Ishikawa (cell line): Measurements from ENCODE around the gene SEMA4A.

Experiments
- CREB1 ChIP-seq: IDR thresholded peaks from 2 replicates; pipeline ENCODE4 v1.6.1; 2012; ENCODE audit warnings: low read depth
- EP300 ChIP-seq: IDR thresholded peaks from 2 replicates; pipeline ENCODE4 v1.6.1; 2012; ENCODE audit warnings: borderline replicate concordance
- FOXM1 ChIP-seq: IDR thresholded peaks from 2 replicates; pipeline ENCODE4 v1.6.1; 2012; ENCODE audit warnings: low read depth, borderline replicate concordance
- RAD21 ChIP-seq: IDR thresholded peaks from 2 replicates; pipeline ENCODE4 v1.6.1; 2012; ENCODE audit warnings: low read depth
- TAF1 ChIP-seq: IDR thresholded peaks from 2 replicates; pipeline ENCODE4 v1.6.1; 2012; ENCODE audit warnings: low read depth, mild to moderate bottlenecking
- TEAD4 ChIP-seq: IDR thresholded peaks from 2 replicates; pipeline ENCODE4 v1.6.1; 2012
- YY1 ChIP-seq: IDR thresholded peaks from 2 replicates; pipeline ENCODE4 v1.6.1; 2012; ENCODE audit warnings: low read depth
- ZBTB7A ChIP-seq: IDR thresholded peaks from 2 replicates; pipeline ENCODE4 v1.6.1; 2012; ENCODE audit warnings: low read depth
- TF ChIP-seq, protein P1 (sequence below): IDR thresholded peaks from 2 replicates; pipeline ENCODE4 v1.6.1; 2012
- TF ChIP-seq, protein P2 (sequence below): IDR thresholded peaks from 2 replicates; pipeline ENCODE4 v1.6.1; 2012; ENCODE audit warnings: low read depth, mild to moderate bottlenecking

DNA sequence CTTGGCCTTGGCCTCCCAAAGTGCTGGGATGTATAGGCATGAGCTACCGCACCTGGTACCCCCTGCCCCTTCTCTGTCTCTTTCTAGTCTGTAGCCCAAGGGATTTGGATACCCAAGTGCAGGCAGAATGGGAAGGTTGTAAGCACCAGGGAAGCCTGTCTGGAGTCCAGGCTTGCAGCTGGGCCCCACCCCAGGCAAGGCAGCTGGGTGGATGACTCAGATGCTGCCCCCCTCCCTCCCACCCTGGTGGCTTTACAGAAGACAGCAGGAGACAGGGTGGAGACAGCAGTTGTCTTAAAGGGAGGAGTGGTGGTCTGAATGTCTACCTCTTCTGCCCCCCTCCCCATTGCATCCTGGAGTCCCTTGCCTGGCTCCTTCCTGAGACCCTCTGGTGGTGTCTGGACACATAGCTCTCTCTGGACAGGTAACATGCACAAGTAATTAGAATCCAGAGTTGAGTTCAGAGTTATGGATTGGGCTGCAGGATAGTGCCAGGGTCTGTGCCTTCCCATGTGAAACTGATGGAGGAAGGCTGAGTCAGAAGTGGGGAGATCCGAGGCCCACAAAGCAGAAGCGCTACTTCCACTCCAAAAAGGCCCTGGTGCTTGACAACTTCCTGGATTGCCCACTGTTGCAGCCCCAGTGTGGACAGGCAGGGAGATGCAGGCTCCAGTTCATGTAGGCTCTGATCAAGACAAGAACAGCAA lies 33.7 kb upstream of the SEMA4A start:
- TF ChIP-seq RAD21 (no peak), YY1 (no peak), CREB1 (no peak), FOXM1 (no peak), EP300 (no peak), ZBTB7A (no peak), TEAD4 (no peak), TAF1 (no peak)
- TF ChIP-seq, protein P1, sequence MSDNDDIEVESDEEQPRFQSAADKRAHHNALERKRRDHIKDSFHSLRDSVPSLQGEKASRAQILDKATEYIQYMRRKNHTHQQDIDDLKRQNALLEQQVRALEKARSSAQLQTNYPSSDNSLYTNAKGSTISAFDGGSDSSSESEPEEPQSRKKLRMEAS, result no peak
- TF ChIP-seq, protein P2, sequence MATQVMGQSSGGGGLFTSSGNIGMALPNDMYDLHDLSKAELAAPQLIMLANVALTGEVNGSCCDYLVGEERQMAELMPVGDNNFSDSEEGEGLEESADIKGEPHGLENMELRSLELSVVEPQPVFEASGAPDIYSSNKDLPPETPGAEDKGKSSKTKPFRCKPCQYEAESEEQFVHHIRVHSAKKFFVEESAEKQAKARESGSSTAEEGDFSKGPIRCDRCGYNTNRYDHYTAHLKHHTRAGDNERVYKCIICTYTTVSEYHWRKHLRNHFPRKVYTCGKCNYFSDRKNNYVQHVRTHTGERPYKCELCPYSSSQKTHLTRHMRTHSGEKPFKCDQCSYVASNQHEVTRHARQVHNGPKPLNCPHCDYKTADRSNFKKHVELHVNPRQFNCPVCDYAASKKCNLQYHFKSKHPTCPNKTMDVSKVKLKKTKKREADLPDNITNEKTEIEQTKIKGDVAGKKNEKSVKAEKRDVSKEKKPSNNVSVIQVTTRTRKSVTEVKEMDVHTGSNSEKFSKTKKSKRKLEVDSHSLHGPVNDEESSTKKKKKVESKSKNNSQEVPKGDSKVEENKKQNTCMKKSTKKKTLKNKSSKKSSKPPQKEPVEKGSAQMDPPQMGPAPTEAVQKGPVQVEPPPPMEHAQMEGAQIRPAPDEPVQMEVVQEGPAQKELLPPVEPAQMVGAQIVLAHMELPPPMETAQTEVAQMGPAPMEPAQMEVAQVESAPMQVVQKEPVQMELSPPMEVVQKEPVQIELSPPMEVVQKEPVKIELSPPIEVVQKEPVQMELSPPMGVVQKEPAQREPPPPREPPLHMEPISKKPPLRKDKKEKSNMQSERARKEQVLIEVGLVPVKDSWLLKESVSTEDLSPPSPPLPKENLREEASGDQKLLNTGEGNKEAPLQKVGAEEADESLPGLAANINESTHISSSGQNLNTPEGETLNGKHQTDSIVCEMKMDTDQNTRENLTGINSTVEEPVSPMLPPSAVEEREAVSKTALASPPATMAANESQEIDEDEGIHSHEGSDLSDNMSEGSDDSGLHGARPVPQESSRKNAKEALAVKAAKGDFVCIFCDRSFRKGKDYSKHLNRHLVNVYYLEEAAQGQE, result no peak
